GM18502 (cell line): ENCODE measurements around the gene EHD1.
"Not testable (repeated sequence)": the region's sequence is repeated elsewhere in the genome, so short reads cannot be mapped to it uniquely, and the experiment has no call there.

Experiments used
- ATAC-seq: cut with Tn5 transposase; IDR thresholded peaks from one replicate; pipeline ENCODE4 v1.9.1; 2021; ENCODE audit warnings: mild to moderate bottlenecking; ENCODE audit not compliant: unreplicated experiment, poor library complexity

The EHD1 gene

GRCh38 chr11:64845776-64846129, 32.7 kb downstream of the EHD1 start:
- not testable (repeated sequence) for ATAC-seq

- ATAC-seq: no peak
Measured at GRCh38 chr11:64845129-64845775, 33.2 kb downstream of the EHD1 start.

GRCh38 chr11:64844330-64845128, 33.9 kb downstream of the EHD1 start, which contains the start of gene CDC42BPG:
Gene CDC42BPG, minus strand, starts transcription at chr11:64844653. Its CDS starts 84 bp downstream, at chr11:64844569.
- no peak for ATAC-seq

- ATAC-seq: no peak
Measured at GRCh38 chr11:64843686-64844329, 34.6 kb downstream of the EHD1 start.

- ATAC-seq: no peak
Measured at GRCh38 chr11:64842851-64843685, 35.4 kb downstream of the EHD1 start.

GRCh38 chr11:64842366-64842759, 36.1 kb downstream of the EHD1 start:
- ATAC-seq: no peak

- no peak for ATAC-seq
Measured at GRCh38 chr11:64841592-64842365, 36.6 kb downstream of the EHD1 start.

- ATAC-seq: no peak
Measured at GRCh38 chr11:64839887-64840782, 38.3 kb downstream of the EHD1 start.

- ATAC-seq: no peak
Measured at GRCh38 chr11:64839335-64839734, 39.1 kb downstream of the EHD1 start.

GRCh38 chr11:64838600-64839334, 39.7 kb downstream of the EHD1 start:
- no peak for ATAC-seq

GRCh38 chr11:64837887-64838351, 40.5 kb downstream of the EHD1 start:
- ATAC-seq: no peak

GRCh38 chr11:64836448-64837072, 41.9 kb downstream of the EHD1 start:
- ATAC-seq: no peak

- no peak for ATAC-seq
Measured at GRCh38 chr11:64835616-64836447, 42.6 kb downstream of the EHD1 start.

- ATAC-seq: no peak
Measured at GRCh38 chr11:64834723-64835615, 43.5 kb downstream of the EHD1 start.

GRCh38 chr11:64834031-64834722, 44.2 kb downstream of the EHD1 start:
- no peak for ATAC-seq
